ENCODE measurements around the gene ATP2A1. TPM values are rescaled to one million over a fixed set of nuclear protein-coding genes. Genes with fewer than 3 reads are reported as not detected.

The ATP2A1 gene
- 0.18 TPM in 1 of 2 replicates, not detected in the other for total RNA-seq (ENCODE audit: low replicate concordance)

GRCh38 chr16:28878083-28878926 is at the start of gene ATP2A1:
ATP2A1 (plus strand) TSS chr16:28878488; CDS start chr16:28878672, 184 bp downstream.
- peak within 1 kb of the TSS; percentile 75 for H3K4me3 ChIP-seq (ENCODE audit: low read depth, low read length)
- TF ChIP-seq CTCF (IDR thresholded peaks at IDR 0.05; ENCODE audit: insufficient read depth, low read length): no peak
- DNase-seq (ENCODE audit: low read depth): no peak

- H3K4me3 ChIP-seq (ENCODE audit: low read depth, low read length): no peak overlapping the region
- no peak for DNase-seq (ENCODE audit: low read depth)
- no peak for TF ChIP-seq CTCF (IDR thresholded peaks at IDR 0.05; ENCODE audit: insufficient read depth, low read length)
Measured at GRCh38 chr16:28829747-28830146, 48.5 kb upstream of the ATP2A1 start.

- DNase-seq (ENCODE audit: low read depth): no peak
- H3K4me3 ChIP-seq (ENCODE audit: low read depth, low read length): no peak overlapping the region
- no peak for TF ChIP-seq CTCF (IDR thresholded peaks at IDR 0.05; ENCODE audit: insufficient read depth, low read length)
Measured at GRCh38 chr16:28830531-28830930, 47.8 kb upstream of the ATP2A1 start.

GRCh38 chr16:28834349-28834748 is 43.9 kb upstream of the ATP2A1 start:
- no peak for DNase-seq (ENCODE audit: low read depth)
- TF ChIP-seq CTCF (IDR thresholded peaks at IDR 0.05; ENCODE audit: insufficient read depth, low read length): no peak
- H3K4me3 ChIP-seq (ENCODE audit: low read depth, low read length): no peak overlapping the region

GRCh38 chr16:28834873-28835863 is 43.1 kb upstream of the ATP2A1 start:
- no peak overlapping the region for H3K4me3 ChIP-seq (ENCODE audit: low read depth, low read length)
- TF ChIP-seq CTCF (IDR thresholded peaks at IDR 0.05; ENCODE audit: insufficient read depth, low read length): no peak

GRCh38 chr16:28835864-28836760 is 42.2 kb upstream of the ATP2A1 start:
- no peak for TF ChIP-seq CTCF (IDR thresholded peaks at IDR 0.05; ENCODE audit: insufficient read depth, low read length)
- DNase-seq (ENCODE audit: low read depth): no peak
- no peak overlapping the region for H3K4me3 ChIP-seq (ENCODE audit: low read depth, low read length)

More at GRCh38 chr16:28834873-28835863, 43.1 kb upstream of the ATP2A1 start:
- DNase-seq (ENCODE audit: low read depth): no peak
